ENCODE measurements around the gene SMPX.

The SMPX gene

GRCh38 chrX:21658152-21658737 lies 99.7 kb downstream of the SMPX start, which contains the start of gene KLHL34:
Gene KLHL34 (minus strand): TSS chrX:21658330. CDS start chrX:21657788, 542 bp downstream.
- DNase-seq (ENCODE audit: low read depth in 4 of 4, low spot score in 1 of 4), result no peak

GRCh38 chrX:21657318-21658151 lies 100.4 kb downstream of the SMPX start:
- DNase-seq (ENCODE audit: low read depth in 4 of 4, low spot score in 1 of 4), result no peak

- no peak for DNase-seq (ENCODE audit: low read depth in 4 of 4, low spot score in 1 of 4)
Measured at GRCh38 chrX:21656587-21657317, 101.2 kb downstream of the SMPX start.
